Pons (tissue), 1 donor: Measurements from ENCODE around the gene MYRFL.
"Not testable (repeated sequence)": the region's sequence is repeated elsewhere in the genome, so short reads cannot be mapped to it uniquely, and the experiment has no call there.

Experiments used
- DNase-seq: peaks from one replicate; pipeline ENCODE4 v3.0.0-alpha.2; 2016; ENCODE audit warnings: low spot score

The MYRFL gene

DNA sequence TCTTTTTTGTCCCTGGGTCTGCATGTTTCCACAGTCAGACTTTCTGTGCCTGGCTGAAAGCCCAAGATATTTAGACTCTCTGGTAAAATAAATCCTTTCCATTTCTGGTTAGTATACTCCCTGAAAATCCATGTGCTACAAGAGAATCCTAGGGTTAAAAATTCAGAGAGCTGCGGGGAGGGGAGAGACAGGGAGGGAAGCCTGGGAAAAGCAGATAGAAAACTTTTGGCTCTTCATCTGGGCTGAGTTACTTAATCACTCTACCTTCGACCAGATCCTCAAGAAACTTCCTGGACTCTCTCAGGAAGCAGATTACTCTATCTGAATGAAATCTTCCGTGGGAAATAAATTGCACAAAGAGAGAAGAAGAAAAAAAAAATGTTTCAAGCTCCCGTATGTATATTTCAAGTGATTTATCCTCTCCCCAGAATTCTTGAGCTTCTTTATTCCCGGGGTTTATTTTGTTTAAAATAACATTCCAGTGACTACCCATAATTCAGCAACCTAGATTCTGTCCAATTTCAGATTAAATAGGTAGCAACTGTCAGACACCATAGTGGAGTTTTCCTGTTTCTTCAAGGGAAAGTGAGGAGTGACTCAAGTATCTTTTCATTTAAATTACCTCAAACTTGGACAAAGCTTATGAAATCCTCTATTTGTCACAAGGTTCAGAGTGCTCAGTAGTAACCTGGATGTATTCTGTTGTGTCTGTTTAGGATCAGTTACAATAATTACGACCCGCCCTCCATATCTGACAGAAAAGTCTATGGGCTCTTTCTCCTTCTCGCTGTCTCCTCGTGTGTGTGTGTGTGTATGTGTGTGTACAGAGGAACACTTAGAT, 163.7 kb downstream of the MYRFL start:
- no peak for DNase-seq

GRCh38 chr12:69991690-69992288, 166.8 kb downstream of the MYRFL start:
- peak; percentile 8 for DNase-seq

DNA sequence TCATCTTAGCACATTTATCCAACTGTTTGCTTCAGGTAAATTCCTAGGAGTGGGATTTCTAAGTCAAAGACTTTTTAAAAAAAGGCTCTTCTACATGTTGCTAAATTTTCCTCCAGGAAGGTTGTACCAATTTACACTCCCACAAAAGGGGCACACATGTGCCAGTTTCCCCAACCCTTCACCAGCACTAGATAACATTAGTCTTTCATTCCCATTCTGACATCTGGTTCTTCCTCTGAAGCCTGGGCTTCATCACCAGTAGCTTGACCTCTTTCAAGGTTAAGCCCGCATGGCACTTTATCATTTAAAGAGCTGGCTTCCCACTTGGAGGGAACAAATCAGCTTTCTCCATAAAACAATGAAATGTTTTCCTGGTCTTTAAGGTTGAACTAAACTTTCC, 168.4 kb downstream of the MYRFL start:
- no peak for DNase-seq

GRCh38 chr12:69994086-69994485, 169.1 kb downstream of the MYRFL start:
- DNase-seq, result not testable (repeated sequence)

- no peak for DNase-seq
These were observed 169.7 kb downstream of the MYRFL start for GRCh38 chr12:69994724-69995173.

GRCh38 chr12:69996241-69996640, 171.2 kb downstream of the MYRFL start:
- DNase-seq, result no peak

DNA sequence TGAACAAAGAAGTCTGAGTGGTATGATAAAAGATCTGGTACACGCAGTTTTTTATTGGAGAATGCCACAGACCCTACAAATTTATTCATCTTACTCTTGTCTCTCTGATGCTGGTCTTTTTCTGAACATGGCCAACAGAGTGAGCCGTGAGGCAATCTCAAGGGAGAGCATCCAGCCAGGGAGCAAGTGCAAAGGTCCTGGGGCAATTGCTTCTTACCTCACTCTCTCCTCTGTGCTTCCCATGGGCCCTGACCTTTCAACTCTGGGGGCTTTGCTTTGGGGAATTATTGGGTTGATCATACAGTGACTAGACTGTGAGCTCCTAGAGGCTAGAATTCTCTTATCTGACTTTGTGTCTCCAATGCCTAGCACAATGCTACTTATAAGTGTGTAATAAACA, 171.7 kb downstream of the MYRFL start:
- no peak for DNase-seq

DNA sequence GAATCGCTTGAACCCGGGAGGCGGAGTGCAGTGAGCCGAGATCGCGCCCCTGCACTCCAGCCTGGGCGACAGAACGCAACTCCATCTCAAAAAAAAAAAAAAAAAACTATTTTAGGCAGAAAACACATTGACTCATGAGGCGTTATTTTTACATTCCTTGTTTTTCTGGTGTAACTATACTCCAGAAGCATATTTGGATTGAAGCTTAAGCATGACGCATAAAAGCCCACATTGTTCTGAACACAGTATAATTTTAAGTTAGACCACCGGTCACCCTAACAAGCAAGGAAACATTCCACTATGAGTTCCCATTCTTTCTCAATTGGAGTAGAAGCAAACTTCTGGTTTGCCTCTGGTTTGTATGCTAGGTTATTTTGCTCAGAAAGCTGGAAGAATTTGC, 173.0 kb downstream of the MYRFL start:
- DNase-seq, result no peak

GRCh38 chr12:69998922-69999321, 173.9 kb downstream of the MYRFL start:
- DNase-seq, result no peak

GRCh38 chr12:69999561-69999960, 174.5 kb downstream of the MYRFL start:
- DNase-seq, result no peak

DNA sequence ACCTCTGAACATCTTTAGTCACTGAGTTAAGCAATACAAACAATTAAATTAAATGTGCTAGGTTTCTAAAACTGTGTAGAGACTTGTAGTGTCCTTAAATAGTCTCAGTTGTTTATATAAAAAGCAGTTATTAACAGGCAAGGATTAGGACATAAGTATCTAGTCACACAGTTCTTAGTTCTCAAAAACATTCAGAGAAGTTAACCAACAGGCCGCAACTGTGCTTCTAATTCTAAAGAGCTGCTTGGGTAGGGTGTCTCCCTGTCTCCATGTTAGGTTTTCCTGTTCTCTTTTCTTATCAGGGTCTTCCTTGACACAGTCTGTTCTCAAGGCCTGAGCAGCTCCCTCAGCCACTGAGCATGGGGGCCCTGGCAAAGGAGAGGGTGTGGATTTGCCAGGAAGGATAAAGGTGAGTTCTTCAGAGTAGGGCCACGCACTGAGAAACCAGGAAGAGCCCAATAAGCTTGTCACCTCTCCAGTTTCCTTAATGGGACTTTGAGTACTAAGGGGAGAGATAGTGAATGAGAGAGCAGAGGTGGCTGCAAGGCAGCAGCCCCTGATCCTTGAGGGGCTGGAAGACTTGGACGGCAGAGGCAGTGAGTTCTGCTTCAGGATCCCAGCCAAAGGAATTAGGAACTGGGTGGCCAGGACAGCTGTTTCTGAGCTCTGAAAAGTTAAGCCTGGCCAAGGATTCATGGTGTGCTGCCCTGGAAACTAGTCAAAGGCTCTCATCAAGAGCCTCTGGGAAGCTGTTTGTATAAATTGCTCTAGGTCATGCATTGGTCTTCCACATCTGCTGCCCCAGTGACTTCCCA, 177.3 kb downstream of the MYRFL start:
- no peak for DNase-seq

DNA sequence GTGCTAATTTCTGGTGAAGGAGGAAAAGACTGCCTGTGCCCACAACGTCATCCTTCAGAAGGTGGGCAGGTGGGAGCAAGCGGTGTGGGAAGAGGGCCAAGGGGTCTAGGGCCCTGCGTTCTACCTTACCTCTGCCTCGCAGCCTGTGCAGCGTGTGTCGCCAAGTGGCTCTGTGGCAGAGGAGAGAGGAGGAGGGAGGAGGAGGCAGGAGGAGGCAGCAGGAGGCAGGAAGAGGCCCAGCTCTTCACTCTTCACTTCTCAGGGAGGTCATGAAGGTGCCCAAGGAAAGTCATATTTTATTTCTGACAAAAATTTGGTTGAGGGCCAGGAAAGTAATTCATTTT, 177.9 kb downstream of the MYRFL start:
- no peak for DNase-seq

DNA sequence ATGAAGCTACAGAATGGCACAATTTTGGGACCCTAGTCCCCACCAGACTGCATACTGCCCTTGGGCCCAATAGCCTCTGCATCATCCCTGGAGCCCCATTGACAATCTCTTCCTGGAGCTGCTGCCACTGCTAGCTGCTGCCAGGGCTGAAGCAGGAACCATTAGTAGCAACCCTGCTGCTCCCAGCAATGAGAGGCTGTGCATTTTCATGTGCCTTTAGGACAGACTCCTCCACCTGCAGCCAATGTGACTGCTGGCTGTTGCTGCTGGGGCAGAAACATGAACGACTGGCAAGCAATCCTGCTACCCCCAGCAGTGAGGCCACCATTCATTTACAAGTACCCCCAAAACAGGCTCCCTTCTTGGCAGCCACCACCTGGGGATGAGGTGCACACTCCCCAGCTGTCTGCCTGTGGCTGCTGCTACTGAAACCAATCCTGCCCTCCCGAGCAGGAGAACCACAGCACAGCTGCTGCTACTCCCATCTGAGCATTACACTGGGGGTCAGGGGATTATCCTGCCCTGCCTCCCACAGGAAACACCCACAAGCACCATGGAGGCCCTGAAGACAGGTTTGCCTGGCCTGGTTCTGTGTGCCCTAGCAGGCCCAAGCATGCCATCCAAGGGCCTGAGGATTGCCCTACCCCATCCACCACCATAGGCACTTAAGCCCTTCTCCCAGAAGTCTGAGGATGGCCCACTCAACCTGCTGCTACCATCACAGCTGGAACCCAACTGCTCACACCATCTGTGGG, 181.0 kb downstream of the MYRFL start:
- DNase-seq, result no peak

DNA sequence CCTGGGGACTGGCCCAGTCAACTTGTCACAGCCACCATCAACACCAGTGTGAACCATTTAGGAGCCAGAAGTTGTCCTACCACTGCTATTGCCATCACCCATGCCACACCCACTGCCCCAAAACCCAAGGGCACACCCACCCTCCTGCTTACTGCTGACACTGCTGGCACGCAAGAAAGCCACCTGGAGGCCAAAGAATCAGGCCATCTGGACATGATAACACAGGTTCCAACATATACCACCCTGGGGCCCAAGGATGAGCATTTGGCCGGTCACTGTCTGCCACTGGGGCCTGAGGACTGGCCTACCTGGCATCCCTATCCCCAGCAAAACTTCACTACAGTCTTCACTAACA, 181.6 kb downstream of the MYRFL start:
- no peak for DNase-seq

- no peak for DNase-seq
These were observed 182.7 kb downstream of the MYRFL start for GRCh38 chr12:70007687-70008086.
